Upper lobe of left lung (tissue), 4 donors: ENCODE results near the gene MED8.

ENCODE experiments used
- CTCF ChIP-seq, 6 experiments: fragments of 450-650 bp in 4 of 6; fragments of 200-600 bp in 2 of 6; sonication (generic) in 2 of 6; IDR thresholded peaks; one replicate each; pipeline ENCODE4 v1.5.1; 2016 to 2019; ENCODE audit warnings: antibody characterized with exemption in 6 of 6
- POLR2A ChIP-seq, 4 donors: fragments of 450-650 bp; IDR thresholded peaks; one replicate each; pipeline ENCODE4 v1.5.1; 2016 to 2017; ENCODE audit warnings: antibody characterized with exemption in 4 of 4, mild to moderate bottlenecking in 2 of 4
- POLR2AphosphoS5 ChIP-seq, 2 donors: sonication (generic); formaldehyde crosslinking; IDR thresholded peaks; one replicate each; pipeline ENCODE4 v1.5.1; 2017; ENCODE audit warnings: antibody characterized with exemption in 2 of 2

DNA sequence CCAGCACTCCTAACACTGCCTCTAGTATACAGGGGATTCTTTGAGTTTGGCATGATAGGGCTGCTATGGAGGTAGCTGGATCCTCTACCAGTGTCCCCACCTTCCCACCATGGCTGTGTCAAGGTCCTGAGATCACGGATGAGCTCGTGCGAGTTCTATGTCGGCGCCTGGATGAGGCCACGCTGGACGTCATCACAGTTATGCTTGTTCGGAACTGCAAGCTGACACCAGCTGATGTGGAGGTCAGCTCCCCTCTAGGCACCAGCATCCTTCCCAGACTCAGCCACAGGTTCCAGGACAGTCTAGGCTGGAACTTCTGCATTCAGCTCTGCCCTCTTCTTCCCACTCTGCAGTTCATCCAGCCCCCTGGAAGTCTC is 49.0 kb upstream of the MED8 start:
- TF ChIP-seq CTCF (IDR thresholded peaks at IDR 0.05) (no peak), POLR2A (IDR thresholded peaks at IDR 0.05) (no peak), POLR2AphosphoS5 (IDR thresholded peaks at IDR 0.05) (no peak)
